Activated T-helper 17 cell treated with anti-CD3 and anti-CD28 coated beads, Interleukin-2, amount 50 U/mL, for 72 hours (primary cell): Measurements from ENCODE around the gene PRTN3. TPM values are rescaled to one million over a fixed set of nuclear protein-coding genes. Genes with fewer than 3 reads are reported as not detected.
"Not testable (repeated sequence)": the region's sequence is repeated elsewhere in the genome, so short reads cannot be mapped to it uniquely, and the experiment has no call there.

ENCODE experiments used
- ATAC-seq: fragments of 150-1000 bp; cut with Tn5 transposase; replicated peaks from 2 replicates; pipeline ENCODE4 v1.10.0; 2021; ENCODE audit warnings: mild to moderate bottlenecking, moderate library complexity
- H3K27ac Mint-ChIP-seq: one replicate; pipeline ENCODE4 v1.8.0; 2022; ENCODE audit warnings: mixed read lengths
- H3K27me3 Mint-ChIP-seq: one replicate; pipeline ENCODE4 v1.8.0; 2022; ENCODE audit warnings: mixed read lengths
- H3K36me3 Mint-ChIP-seq: one replicate; pipeline ENCODE4 v1.8.0; 2022; ENCODE audit warnings: low read depth, mild to moderate bottlenecking, mixed read lengths
- H3K4me1 Mint-ChIP-seq: one replicate; pipeline ENCODE4 v1.8.0; 2022; ENCODE audit warnings: mixed read lengths
- H3K4me3 Mint-ChIP-seq: one replicate; pipeline ENCODE4 v1.8.0; 2022; ENCODE audit warnings: mild to moderate bottlenecking, mixed read lengths
- H3K9me3 Mint-ChIP-seq: one replicate; pipeline ENCODE4 v1.8.0; 2022; ENCODE audit warnings: mixed read lengths
- total RNA-seq, 2 donors: library from RNA; stranded (reverse); gene quantifications; one replicate each; pipeline ENCODE4 v1.2.3, GENCODE V29; 2022

PRTN3 gene
- total RNA-seq, 2 donors from 2014 or later, result not detected

DNA sequence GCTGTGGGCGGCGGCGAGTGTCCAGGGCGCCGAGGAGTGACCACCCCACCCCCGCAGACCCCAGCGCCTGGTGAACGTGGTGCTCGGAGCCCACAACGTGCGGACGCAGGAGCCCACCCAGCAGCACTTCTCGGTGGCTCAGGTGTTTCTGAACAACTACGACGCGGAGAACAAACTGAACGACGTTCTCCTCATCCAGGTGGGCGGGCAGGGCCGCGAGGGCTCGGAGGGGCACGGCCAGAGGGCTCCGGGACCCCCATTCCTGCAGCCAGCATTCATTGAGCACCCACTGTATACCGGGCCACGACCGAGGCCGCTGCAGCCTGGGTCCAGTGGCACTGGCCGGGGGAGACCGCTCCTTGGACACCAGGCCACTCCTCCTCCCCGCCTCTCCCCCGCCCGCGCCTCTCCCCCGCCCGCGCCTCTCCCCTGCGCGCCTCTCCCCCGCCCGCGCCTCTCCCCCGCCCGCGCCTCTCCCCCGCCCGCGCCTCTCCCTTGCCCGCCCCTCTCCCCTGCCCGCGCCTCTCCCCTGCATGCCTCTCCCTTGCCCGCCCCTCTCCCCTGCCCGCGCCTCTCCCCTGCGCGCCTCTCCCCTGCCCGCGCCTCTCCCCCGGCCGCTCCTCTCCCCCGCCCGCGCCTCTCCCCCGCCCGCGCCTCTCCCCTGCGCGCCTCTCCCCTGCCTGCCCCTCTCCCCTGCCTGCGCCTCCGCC is 3.2 kb downstream of the PRTN3 start:
- H3K9me3 Mint-ChIP-seq, result no peaks in the 10 kb centered on the region
- peaks cover 4% of the 10 kb centered on the region for H3K4me1 Mint-ChIP-seq
- H3K27ac Mint-ChIP-seq, result no peak overlapping the region
- no peaks in the 10 kb centered on the region for H3K36me3 Mint-ChIP-seq
- no peak overlapping the region for H3K4me3 Mint-ChIP-seq
- no peak for ATAC-seq
- H3K27me3 Mint-ChIP-seq, result peaks cover 18% of the 10 kb centered on the region

DNA sequence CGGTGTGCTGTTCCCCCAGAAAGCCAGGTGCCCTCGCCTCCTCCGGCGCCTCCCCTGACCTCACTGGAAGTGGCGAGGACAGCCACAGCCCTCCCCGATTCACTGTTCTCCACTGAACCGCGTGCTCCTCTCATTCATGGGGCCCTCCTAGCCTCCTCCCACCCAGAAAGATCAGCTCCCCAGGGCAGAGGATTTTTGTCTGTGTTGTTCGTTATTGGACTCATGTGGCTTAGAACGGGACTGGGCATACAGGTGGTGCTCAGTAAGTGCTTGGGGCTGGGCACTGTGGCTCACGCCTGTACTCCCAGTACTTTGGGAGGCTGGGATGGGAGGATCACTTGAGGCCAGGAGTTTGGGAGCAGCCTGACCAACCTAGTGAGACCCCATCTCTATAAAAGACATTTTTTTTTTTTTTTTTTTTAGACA is 3.8 kb downstream of the PRTN3 start:
- Mint-ChIP-seq H3K4me3 (no peak overlapping the region), H3K9me3 (no peaks in the 10 kb centered on the region), H3K27me3 (peaks cover 18% of the 10 kb centered on the region), H3K27ac (no peak overlapping the region), H3K4me1 (peaks cover 4% of the 10 kb centered on the region), H3K36me3 (no peaks in the 10 kb centered on the region)
- ATAC-seq, result no peak

DNA sequence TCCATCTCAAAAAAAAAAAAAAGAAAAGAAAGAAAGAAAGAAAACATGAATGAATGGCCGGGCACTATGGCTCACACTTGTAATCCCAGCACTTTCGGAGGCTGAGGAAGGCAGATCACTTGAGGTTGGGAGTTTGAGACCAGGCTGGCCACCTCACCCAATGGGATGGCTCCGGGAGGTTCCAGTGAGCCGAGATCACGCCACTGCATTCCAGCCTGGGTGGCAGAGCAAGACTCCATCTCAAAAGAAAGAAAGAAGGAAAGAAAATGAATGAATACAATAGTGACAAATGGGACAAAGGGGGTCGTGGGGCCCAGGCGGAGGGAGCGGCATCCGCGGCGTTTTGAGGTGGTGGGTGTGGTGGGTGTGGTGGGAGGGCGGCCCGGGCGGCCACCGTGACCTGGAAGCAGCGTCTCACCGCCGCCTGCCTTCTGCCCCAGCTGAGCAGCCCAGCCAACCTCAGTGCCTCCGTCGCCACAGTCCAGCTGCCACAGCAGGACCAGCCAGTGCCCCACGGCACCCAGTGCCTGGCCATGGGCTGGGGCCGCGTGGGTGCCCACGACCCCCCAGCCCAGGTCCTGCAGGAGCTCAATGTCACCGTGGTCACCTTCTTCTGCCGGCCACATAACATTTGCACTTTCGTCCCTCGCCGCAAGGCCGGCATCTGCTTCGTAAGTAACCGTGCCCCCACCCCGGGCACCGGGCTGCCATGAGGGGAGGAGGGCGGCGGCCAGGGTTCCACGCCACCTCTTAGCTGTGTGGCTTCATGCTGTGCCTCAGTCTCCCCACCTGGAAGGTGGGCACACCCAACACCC is 5.1 kb downstream of the PRTN3 start:
- Mint-ChIP-seq H3K36me3 (no peaks in the 10 kb centered on the region), H3K9me3 (no peaks in the 10 kb centered on the region), H3K4me3 (no peak overlapping the region), H3K4me1 (peaks cover 4% of the 10 kb centered on the region), H3K27ac (no peak overlapping the region), H3K27me3 (peaks cover 18% of the 10 kb centered on the region)
- no peak for ATAC-seq

DNA sequence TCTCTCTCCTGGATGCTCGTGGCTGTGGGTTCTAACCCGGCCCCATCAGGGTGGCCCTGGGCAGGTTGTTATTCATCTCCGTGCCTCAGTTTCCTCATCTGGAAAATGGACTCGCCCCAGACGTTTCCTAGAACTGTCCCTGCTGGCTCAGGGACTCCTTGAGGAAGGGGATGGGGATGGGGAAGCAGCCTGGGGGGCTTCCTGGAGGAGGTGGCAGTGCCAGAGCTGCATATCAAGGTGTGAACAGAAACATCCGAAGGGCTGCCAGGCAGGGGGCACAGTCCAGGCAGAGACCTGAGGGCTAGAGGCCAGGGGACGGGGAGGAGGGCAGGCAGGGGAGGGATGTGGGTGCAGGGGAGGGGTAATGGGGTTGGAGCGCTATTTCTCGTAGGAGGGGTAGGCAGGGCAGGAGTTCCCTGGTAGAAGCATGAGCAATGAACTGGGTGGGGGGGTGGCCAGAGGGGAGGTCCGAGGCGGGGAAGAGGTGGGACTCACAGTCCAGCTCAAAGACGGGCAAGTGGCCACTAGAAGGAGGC is 7.7 kb downstream of the PRTN3 start:
- Mint-ChIP-seq H3K36me3 (no peaks in the 10 kb centered on the region), H3K27me3 (peaks cover 12% of the 10 kb centered on the region), H3K9me3 (no peaks in the 10 kb centered on the region), H3K27ac (no peak overlapping the region), H3K4me3 (no peak overlapping the region), H3K4me1 (no peaks in the 10 kb centered on the region)
- no peak for ATAC-seq

DNA sequence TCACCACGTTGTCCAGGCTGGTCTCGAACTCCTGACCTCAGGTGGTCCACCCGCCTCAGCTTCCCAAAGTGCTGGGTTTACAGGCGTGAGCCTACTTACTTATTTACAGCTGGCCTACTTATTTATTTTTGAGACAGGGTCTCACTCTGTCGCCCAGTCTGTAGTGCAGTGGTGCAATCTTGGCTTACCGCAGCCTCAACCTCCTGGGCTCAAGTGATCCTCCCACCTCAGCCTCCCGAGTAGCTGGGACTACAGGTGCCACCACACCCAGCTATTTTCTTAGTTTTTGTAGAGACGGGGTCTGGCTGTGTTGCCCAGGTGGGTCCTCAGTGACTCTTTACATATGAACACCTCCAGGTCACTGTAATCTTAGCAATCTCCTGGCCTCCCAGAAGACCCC is 8.4 kb downstream of the PRTN3 start:
- H3K27ac Mint-ChIP-seq, H3K9me3 Mint-ChIP-seq, H3K4me1 Mint-ChIP-seq, H3K4me3 Mint-ChIP-seq, H3K36me3 Mint-ChIP-seq, ATAC-seq: not testable (repeated sequence)
- peaks cover 12% of the 10 kb centered on the region for H3K27me3 Mint-ChIP-seq

DNA sequence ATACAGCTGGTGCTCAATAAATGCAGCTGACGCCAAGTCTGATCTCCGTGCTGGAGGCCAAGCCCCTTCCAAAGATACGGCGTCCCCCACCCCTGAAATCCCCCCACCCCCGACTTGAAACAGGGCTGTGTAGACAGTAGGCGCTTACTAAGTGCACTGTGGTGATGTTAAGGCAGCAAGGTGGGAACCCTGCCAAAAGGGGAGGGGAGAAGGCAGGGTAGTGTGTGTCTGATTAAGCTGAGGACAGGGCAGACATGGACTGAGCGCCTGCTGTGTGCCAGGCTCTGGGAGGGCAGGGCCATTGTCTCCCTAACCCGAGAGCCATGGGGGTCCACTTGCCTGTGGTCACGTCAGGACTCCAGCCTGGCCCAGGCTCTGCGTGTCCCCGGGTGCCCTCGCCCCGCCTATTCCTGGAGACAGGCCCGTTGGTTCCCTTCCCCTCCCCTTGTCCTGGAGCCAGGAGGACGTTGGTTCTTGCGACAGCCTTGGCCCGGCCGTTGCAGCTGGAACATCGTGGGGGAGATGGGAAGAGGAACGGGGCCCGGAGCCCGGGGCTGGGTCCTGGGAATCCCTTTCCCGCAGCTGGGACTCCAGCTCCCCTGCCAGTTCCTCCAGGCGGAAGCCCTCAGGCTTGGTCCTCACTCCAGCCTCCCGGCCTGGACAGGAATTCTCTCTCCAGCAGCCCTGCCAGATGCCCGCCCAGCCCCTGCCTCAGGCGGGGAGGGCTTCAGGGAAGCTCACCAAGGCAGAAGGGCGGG is 9.6 kb downstream of the PRTN3 start:
- ATAC-seq, result no peak
- H3K4me1 Mint-ChIP-seq, result no peaks in the 10 kb centered on the region
- no peak overlapping the region for H3K4me3 Mint-ChIP-seq
- H3K27me3 Mint-ChIP-seq, result peaks cover 8% of the 10 kb centered on the region
- H3K36me3 Mint-ChIP-seq, result no peaks in the 10 kb centered on the region
- no peaks in the 10 kb centered on the region for H3K9me3 Mint-ChIP-seq
- H3K27ac Mint-ChIP-seq, result no peak overlapping the region

DNA sequence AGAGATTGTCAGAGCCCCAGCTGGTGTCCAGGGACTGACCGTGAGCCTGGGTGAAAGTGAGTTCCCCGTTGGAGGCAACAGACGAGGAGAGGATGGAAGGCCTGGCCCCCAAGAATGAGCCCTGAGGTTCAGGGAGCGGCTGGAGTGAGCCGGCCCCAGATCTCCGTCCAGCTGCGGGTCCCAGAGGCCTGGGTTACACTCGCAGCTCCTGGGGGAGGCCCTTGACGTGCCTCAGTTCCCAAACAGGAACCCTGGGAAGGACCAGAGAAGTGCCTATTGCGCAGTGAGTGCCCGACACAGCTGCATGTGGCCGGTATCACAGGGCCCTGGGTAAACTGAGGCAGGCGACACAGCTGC is 10.2 kb downstream of the PRTN3 start:
- Mint-ChIP-seq H3K27me3 (peaks cover 5% of the 10 kb centered on the region), H3K9me3 (no peaks in the 10 kb centered on the region), H3K4me1 (no peaks in the 10 kb centered on the region), H3K4me3 (no peak overlapping the region), H3K36me3 (no peaks in the 10 kb centered on the region), H3K27ac (no peak overlapping the region)
- no peak for ATAC-seq

DNA sequence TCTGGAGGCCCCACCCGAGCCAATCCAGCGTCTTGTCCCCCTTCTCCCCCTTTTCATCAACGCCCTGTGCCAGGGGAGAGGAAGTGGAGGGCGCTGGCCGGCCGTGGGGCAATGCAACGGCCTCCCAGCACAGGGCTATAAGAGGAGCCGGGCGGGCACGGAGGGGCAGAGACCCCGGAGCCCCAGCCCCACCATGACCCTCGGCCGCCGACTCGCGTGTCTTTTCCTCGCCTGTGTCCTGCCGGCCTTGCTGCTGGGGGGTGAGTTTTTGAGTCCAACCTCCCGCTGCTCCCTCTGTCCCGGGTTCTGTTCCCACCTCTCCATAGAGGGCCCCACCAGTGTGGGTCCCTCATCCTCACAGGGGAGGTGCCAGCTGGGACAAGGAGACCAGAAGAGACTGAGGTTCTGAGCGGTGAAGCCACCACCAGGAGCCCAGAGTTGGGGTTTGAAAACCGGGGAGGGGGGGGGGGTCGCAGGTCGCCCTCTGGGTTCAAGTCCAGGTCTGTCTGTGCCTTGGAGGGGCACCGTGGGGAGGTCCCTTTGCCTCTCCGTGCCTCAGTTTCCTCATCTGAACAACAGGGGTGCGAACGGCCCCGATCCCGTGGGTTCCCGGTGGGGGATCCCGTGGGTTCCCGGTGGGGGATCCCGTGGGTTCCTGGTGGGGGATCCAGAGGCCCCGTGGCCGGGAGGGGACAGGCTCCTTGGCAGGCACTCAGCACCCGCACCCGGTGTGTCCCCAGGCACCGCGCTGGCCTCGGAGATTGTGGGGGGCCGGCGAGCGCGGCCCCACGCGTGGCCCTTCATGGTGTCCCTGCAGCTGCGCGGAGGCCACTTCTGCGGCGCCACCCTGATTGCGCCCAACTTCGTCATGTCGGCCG is 11.6 kb downstream of the PRTN3 start, which contains the start of gene ELANE:
TSS of gene ELANE (plus strand) at position 168 of the 878 bp plus-strand sequence. CDS start at position 194, 26 bp downstream.
- Mint-ChIP-seq H3K4me1 (no peaks in the 10 kb centered on the region), H3K27ac (no peak within 1 kb of the TSS), H3K4me3 (no peak within 1 kb of the TSS), H3K9me3 (no peaks in the 10 kb centered on the region), H3K27me3 (peaks cover under 1% of the 10 kb centered on the region), H3K36me3 (no peaks in the 10 kb centered on the region)
- no peak for ATAC-seq

DNA sequence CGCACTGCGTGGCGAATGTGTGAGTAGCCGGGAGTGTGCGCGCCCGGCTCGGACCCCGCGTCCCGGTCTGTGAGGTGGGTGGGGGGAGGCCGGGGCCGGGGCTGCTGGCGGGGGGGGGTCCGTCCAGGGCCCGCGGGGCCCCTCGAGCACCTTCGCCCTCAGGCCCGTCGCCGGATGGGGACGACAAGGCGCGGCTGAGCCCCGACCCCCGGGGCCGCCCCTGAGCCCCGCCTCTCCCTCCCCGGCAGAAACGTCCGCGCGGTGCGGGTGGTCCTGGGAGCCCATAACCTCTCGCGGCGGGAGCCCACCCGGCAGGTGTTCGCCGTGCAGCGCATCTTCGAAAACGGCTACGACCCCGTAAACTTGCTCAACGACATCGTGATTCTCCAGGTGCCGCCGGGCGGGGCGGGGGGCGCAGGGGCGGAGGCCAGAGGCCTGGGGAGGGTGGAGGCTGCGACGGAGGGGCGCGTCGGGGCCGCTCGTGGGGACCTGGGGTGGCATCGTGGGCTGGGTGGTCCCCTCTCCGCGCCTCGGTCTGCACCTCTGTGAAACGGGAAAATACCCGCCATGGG is 12.3 kb downstream of the PRTN3 start:
- H3K27me3 Mint-ChIP-seq, result no peaks in the 10 kb centered on the region
- H3K9me3 Mint-ChIP-seq, result no peaks in the 10 kb centered on the region
- no peak overlapping the region for H3K4me3 Mint-ChIP-seq
- H3K4me1 Mint-ChIP-seq, result no peaks in the 10 kb centered on the region
- no peaks in the 10 kb centered on the region for H3K36me3 Mint-ChIP-seq
- H3K27ac Mint-ChIP-seq, result no peak overlapping the region
- no peak for ATAC-seq

DNA sequence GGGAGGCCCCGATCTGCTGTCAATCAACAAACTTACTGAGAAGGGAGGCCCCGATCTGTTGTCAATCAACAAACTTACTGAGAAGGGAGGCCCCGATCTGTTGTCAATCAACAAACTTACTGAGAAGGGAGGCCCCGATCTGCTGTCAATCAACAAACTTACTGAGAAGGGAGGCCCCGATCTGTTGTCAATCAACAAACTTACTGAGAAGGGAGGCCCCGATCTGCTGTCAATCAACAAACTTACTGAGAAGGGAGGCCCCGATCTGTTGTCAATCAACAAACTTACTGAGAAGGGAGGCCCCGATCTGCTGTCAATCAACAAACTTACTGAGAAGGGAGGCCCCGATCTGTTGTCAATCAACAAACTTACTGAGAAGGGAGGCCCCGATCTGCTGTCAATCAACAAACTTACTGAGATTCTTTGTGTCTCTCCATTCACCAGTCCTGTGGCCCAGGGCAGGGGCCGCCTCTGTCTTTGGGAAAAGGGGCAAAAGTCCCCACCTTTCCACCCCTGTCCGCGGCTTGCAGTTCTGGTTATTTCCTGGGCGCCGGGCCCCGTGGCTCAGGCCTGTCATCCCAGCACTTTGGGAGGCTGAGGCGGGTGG is 12.9 kb downstream of the PRTN3 start:
- H3K36me3 Mint-ChIP-seq, H3K4me1 Mint-ChIP-seq, H3K27me3 Mint-ChIP-seq, ATAC-seq, H3K27ac Mint-ChIP-seq, H3K9me3 Mint-ChIP-seq, H3K4me3 Mint-ChIP-seq: not testable (repeated sequence)

DNA sequence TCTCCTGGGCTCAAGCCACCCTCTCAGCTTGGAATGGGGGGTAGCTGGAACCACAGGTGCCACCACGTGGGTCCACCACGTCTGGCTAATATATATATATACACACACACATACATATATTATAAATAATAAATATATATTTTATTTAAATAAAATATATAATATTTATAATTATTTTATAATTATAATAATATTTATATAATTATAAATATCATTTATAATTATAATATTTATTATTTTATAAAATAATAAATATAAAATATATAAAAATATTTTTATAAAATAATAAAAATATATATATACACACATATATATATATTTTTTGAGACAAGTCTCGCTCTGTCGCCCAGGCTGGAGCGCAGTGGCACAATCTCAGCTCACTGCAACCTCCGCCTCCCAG is 13.8 kb downstream of the PRTN3 start:
- no peaks in the 10 kb centered on the region for H3K27me3 Mint-ChIP-seq
- H3K27ac Mint-ChIP-seq, result no peak overlapping the region
- H3K4me3 Mint-ChIP-seq, result no peak overlapping the region
- no peaks in the 10 kb centered on the region for H3K4me1 Mint-ChIP-seq
- no peaks in the 10 kb centered on the region for H3K9me3 Mint-ChIP-seq
- ATAC-seq, result no peak
- no peaks in the 10 kb centered on the region for H3K36me3 Mint-ChIP-seq

DNA sequence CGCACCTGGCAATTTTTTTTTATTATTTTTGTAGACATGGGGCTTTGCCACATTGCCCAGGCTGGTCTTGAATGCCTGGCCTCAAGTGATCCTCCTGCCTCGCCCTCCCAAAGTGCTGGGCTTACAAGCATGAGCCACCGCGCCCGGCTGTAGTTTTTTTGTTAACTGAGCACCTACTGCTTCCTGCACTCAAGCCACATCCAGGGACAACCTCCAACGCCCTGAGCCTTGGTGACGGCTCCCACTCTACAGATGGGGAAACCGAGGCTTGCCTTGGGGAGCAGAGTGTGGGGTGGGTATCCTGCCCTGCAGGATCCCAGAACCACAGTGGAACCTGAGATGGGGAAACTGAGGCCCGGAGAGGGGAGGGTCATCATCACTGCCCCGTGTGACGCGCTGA is 14.3 kb downstream of the PRTN3 start:
- ATAC-seq, result no peak
- Mint-ChIP-seq H3K4me1 (no peaks in the 10 kb centered on the region), H3K27me3 (no peaks in the 10 kb centered on the region), H3K36me3 (no peaks in the 10 kb centered on the region), H3K4me3 (no peak overlapping the region), H3K9me3 (no peaks in the 10 kb centered on the region), H3K27ac (no peak overlapping the region)

DNA sequence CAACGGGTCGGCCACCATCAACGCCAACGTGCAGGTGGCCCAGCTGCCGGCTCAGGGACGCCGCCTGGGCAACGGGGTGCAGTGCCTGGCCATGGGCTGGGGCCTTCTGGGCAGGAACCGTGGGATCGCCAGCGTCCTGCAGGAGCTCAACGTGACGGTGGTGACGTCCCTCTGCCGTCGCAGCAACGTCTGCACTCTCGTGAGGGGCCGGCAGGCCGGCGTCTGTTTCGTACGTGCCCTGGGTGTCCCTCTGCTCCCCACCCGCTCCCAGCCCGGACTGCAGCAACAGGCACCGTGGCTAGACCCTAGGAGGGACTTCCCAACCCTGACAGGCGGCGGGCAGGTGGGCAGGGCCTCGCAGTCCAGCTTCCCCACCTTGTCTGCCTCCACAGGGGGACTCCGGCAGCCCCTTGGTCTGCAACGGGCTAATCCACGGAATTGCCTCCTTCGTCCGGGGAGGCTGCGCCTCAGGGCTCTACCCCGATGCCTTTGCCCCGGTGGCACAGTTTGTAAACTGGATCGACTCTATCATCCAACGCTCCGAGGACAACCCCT is 14.8 kb downstream of the PRTN3 start:
- Mint-ChIP-seq H3K27ac (no peak overlapping the region), H3K4me3 (no peak overlapping the region), H3K36me3 (no peaks in the 10 kb centered on the region), H3K27me3 (no peaks in the 10 kb centered on the region), H3K4me1 (no peaks in the 10 kb centered on the region), H3K9me3 (no peaks in the 10 kb centered on the region)
- ATAC-seq, result no peak
